Naive thymus-derived CD4-positive, alpha-beta T cell (primary cell): Measurements from ENCODE around the gene IGFLR1. TPM values are rescaled to one million over a fixed set of nuclear protein-coding genes. Genes with fewer than 3 reads are reported as not detected.

Experiments used
- ATAC-seq: fragments of 150-1000 bp; cut with Tn5 transposase; 2 replicates; pipeline ENCODE4 v1.10.0; 2021; ENCODE audit warnings: mild to moderate bottlenecking, moderate library complexity
- CTCF ChIA-PET: fragments of 350-600 bp; sonication (Branson Sonifier 250); formaldehyde crosslinking; loops from one replicate; lab custom pipeline; 2021; ENCODE audit warnings: antibody characterized with exemption; lab: Charles Lee
- POLR2A ChIA-PET: fragments of 350-600 bp; sonication (Branson Sonifier 250); formaldehyde crosslinking; loops from one replicate; lab custom pipeline; 2021; ENCODE audit warnings: antibody characterized with exemption, inconsistent platforms; lab: Charles Lee
- DNase-seq, 9 donors: peaks; one replicate each; pipeline versions ENCODE4 v3.0.0 to v3.0.0-alpha.2; 2020 to 2022; ENCODE audit warnings: mixed read lengths in 1 of 9
- H3K27ac ChIP-seq: one replicate; pipeline ENCODE4 v1.7.0; 2013; ENCODE audit warnings: mild to moderate bottlenecking, low read depth, low read length, moderate library complexity
- H3K27me3 ChIP-seq, 2 donors: one replicate each; pipeline ENCODE4 v1.7.0; 2013; ENCODE audit warnings: low read length in 2 of 2, mild to moderate bottlenecking in 2 of 2, moderate library complexity in 2 of 2; ENCODE audit not compliant: control insufficient read depth in 2 of 2, insufficient read depth in 2 of 2
- H3K36me3 ChIP-seq, 3 experiments: 1 replicate in 2 of 3; 2 replicates in 1 of 3; pipeline ENCODE4 v1.7.0; 2013; ENCODE audit warnings: low read length in 3 of 3, mild to moderate bottlenecking in 3 of 3, moderate library complexity in 1 of 3; ENCODE audit not compliant: insufficient read depth in 3 of 3, control insufficient read depth in 2 of 3
- H3K4me1 ChIP-seq, 2 donors: one replicate each; pipeline ENCODE4 v1.7.0; 2013; ENCODE audit warnings: low read length in 2 of 2, mild to moderate bottlenecking in 2 of 2, moderate library complexity in 1 of 2; ENCODE audit not compliant: control insufficient read depth in 2 of 2, insufficient read depth in 2 of 2
- H3K4me3 ChIP-seq: 2 replicates; pipeline ENCODE4 v1.7.0; 2013; ENCODE audit warnings: mild to moderate bottlenecking, low read length
- H3K9me3 ChIP-seq, 3 experiments: 1 replicate in 2 of 3; 2 replicates in 1 of 3; pipeline ENCODE4 v1.7.0; 2013; ENCODE audit warnings: low read length in 3 of 3; ENCODE audit not compliant: control insufficient read depth in 2 of 3
- H3K27ac Mint-ChIP-seq, 9 donors: one replicate each; pipeline ENCODE4 v1.8.0; 2020 to 2022; ENCODE audit warnings: mixed read lengths in 9 of 9, mild to moderate bottlenecking in 8 of 9, moderate library complexity in 5 of 9, inconsistent platforms in 2 of 9
- H3K27me3 Mint-ChIP-seq, 5 donors: one replicate each; pipeline ENCODE4 v1.8.0; 2021 to 2022; ENCODE audit warnings: mixed read lengths in 5 of 5, mild to moderate bottlenecking in 1 of 5
- H3K36me3 Mint-ChIP-seq, 5 donors: one replicate each; pipeline ENCODE4 v1.8.0; 2020 to 2022; ENCODE audit warnings: mixed read lengths in 5 of 5, mild to moderate bottlenecking in 3 of 5, inconsistent platforms in 1 of 5
- H3K4me1 Mint-ChIP-seq, 7 donors: one replicate each; pipeline ENCODE4 v1.8.0; 2020 to 2022; ENCODE audit warnings: mixed read lengths in 7 of 7, mild to moderate bottlenecking in 3 of 7, inconsistent platforms in 1 of 7
- H3K4me3 Mint-ChIP-seq, 10 donors: one replicate each; pipeline ENCODE4 v1.8.0; 2020 to 2022; ENCODE audit warnings: mild to moderate bottlenecking in 10 of 10, mixed read lengths in 10 of 10, moderate library complexity in 6 of 10, inconsistent platforms in 2 of 10
- H3K9me3 Mint-ChIP-seq, 11 donors: one replicate each; pipeline ENCODE4 v1.8.0; 2020 to 2022; ENCODE audit warnings: mixed read lengths in 11 of 11, mild to moderate bottlenecking in 4 of 11, inconsistent platforms in 1 of 11, moderate library complexity in 1 of 11
- intact Hi-C, 2 donors: fragments of 100-400 bp; cut with micrococcal nuclease; formaldehyde crosslinking; loops; one replicate each; pipeline ENCODE4 v1.15.1; 2023
- polyA plus RNA-seq, 2 donors: library from polyadenylated mRNA; unstranded; fragments of 300-500 nt; fragmentation: Illumina TruSeq; gene quantifications; one replicate each; pipeline ENCODE4 v1.2.3, GENCODE V29; 2021
- total RNA-seq, 6 experiments: library from RNA in 5 of 6; stranded (reverse) in 5 of 6; gene quantifications; 1 replicate in 5 of 6; 2 replicates in 1 of 6; pipeline ENCODE4 v1.2.3 and lab custom pipeline; 2021 to 2026

IGFLR1 gene
- total and polyA plus RNA-seq, 7 experiments from 2014 or later: 61.4 to 113 (median 99.5) TPM

GRCh38 chr19:35738021-35738886 is 4.0 kb downstream of the IGFLR1 start:
- no peak overlapping the region for H3K4me3 ChIP-seq
- peaks cover 16 to 17% of the 10 kb centered on the region in 2 donors for H3K4me1 ChIP-seq

GRCh38 chr19:35736913-35737886 is 5.1 kb downstream of the IGFLR1 start:
- no peaks in the 10 kb centered on the region for H3K9me3 Mint-ChIP-seq
- H3K36me3 ChIP-seq: peaks cover 0 to 72% (median 4%) of the 10 kb centered on the region in 3 experiments
- H3K27ac Mint-ChIP-seq: peak overlapping the region in 8 of 9 donors; percentile 28 to 80 (median 62)
- H3K27me3 Mint-ChIP-seq: no peaks in the 10 kb centered on the region
- no peaks in the 10 kb centered on the region for H3K27me3 ChIP-seq
- H3K4me1 Mint-ChIP-seq: peaks cover 26 to 47% (median 28%) of the 10 kb centered on the region in 7 donors
- H3K9me3 ChIP-seq: no peaks in the 10 kb centered on the region
- intact Hi-C loops: loop anchor here in 1 of 2 donors (1.0 kb wide), 1 partner anchor 15 kb away; no protein-coding TSS in a partner anchor
- peaks cover 1 to 22% (median 6%) of the 10 kb centered on the region in 5 donors for H3K36me3 Mint-ChIP-seq
- H3K4me3 ChIP-seq: no peak overlapping the region
- DNase-seq: peak in 3 of 9 donors; percentile 27 to 44 (median 36)
- H3K4me3 Mint-ChIP-seq: peak overlapping the region in 5 of 10 donors; percentile 44 to 77 (median 60)
- peaks cover 8 to 10% of the 10 kb centered on the region in 2 donors for H3K4me1 ChIP-seq
- ChIA-PET CTCF (interaction anchor here (0.8 to 1.6 kb wide), 6 partner anchors 10 to 44 kb away, joined by 3 to 7 read pairs (median 4); partner anchors contain the start of gene LIN37), POLR2A (interaction anchor here (0.6 to 1.5 kb wide), 4 partner anchors 9 to 89 kb away, joined by 3 to 6 read pairs (median 6); partner anchors contain the start of genes COX6B1 and KMT2B)
- peak overlapping the region; percentile 54 for H3K27ac ChIP-seq
- no peak for ATAC-seq

More at GRCh38 chr19:35738021-35738886, 4.0 kb downstream of the IGFLR1 start:
- H3K9me3 Mint-ChIP-seq: no peaks in the 10 kb centered on the region
- intact Hi-C loops: no loop called here
- H3K4me3 Mint-ChIP-seq: peak overlapping the region in 4 of 10 donors; percentile 0 to 89 (median 54)
- no peaks in the 10 kb centered on the region for H3K27me3 Mint-ChIP-seq
- Histone ChIP-seq H3K36me3 (peaks cover 0 to 63% (median 4%) of the 10 kb centered on the region in 3 experiments), H3K9me3 (no peaks in the 10 kb centered on the region), H3K27ac (peak overlapping the region; percentile 54), H3K27me3 (no peaks in the 10 kb centered on the region)
- CTCF ChIA-PET: interaction anchor here (0.5 to 1.6 kb wide), 4 partner anchors 11 to 77 kb away, joined by 3 to 7 read pairs (median 6); no protein-coding TSS in a partner anchor
- H3K27ac Mint-ChIP-seq: peak overlapping the region in 3 of 9 donors; percentile 36 to 61 (median 39)
- ATAC-seq: no peak
- H3K36me3 Mint-ChIP-seq: peaks cover 6 to 29% (median 10%) of the 10 kb centered on the region in 5 donors
- peaks cover 32 to 56% (median 35%) of the 10 kb centered on the region in 7 donors for H3K4me1 Mint-ChIP-seq
- POLR2A ChIA-PET: interaction anchor here (0.6 to 2.4 kb wide), 4 partner anchors 10 to 159 kb away, joined by 3 to 12 read pairs (median 6); partner anchors contain the start of genes KMT2B and LIN37
- DNase-seq: no peak

- no peaks in the 10 kb centered on the region for H3K27me3 Mint-ChIP-seq
- H3K9me3 Mint-ChIP-seq: no peaks in the 10 kb centered on the region
- Histone ChIP-seq H3K4me3 (no peak overlapping the region), H3K27ac (no peak overlapping the region), H3K27me3 (no peaks in the 10 kb centered on the region), H3K36me3 (peaks cover 4 to 92% (median 8%) of the 10 kb centered on the region in 3 experiments), H3K4me1 (peaks cover 2 to 4% of the 10 kb centered on the region in 2 donors), H3K9me3 (no peaks in the 10 kb centered on the region)
- peaks cover 23 to 38% (median 31%) of the 10 kb centered on the region in 7 donors for H3K4me1 Mint-ChIP-seq
- H3K36me3 Mint-ChIP-seq: peaks cover 6 to 32% (median 16%) of the 10 kb centered on the region in 5 donors
- peak overlapping the region in 5 of 9 donors; percentile 45 to 81 (median 77) for H3K27ac Mint-ChIP-seq
- ATAC-seq: no peak
- DNase-seq: no peak
- intact Hi-C loops: no loop called here
- ChIA-PET POLR2A (interaction anchor here (1.3 kb wide), 1 partner anchor 10 kb away, joined by 5 read pairs; no protein-coding TSS in a partner anchor), CTCF (no interaction called here)
- H3K4me3 Mint-ChIP-seq: no peak overlapping the region
Measured at GRCh38 chr19:35734889-35735288, 7.4 kb downstream of the IGFLR1 start.

DNA sequence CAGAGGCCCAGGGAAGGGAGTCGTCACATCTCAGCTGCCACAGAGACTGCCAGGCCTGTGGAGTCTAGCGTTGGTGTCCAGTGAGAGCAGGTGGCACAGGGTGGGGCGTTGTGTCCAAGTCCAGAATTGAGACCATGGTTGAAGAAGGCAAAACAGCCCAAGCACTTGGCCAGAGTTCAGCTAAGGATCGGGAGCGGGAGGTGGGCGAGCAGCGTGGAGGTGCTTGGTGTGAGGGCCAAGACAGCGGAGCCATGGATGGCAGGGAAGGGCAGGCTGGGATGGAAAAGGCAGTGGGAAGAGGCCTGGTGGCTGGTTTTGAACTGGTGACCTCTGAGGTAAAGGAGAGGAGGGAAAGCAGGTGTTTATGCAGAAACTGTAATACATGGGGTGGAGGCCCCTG is 8.0 kb downstream of the IGFLR1 start:
- CTCF ChIA-PET: no interaction called here
- Mint-ChIP-seq H3K27me3 (no peaks in the 10 kb centered on the region), H3K9me3 (no peaks in the 10 kb centered on the region), H3K27ac (peak overlapping the region in 7 of 9 donors; percentile 42 to 81 (median 70)), H3K36me3 (peaks cover 6 to 36% (median 16%) of the 10 kb centered on the region in 5 donors), H3K4me1 (peaks cover 18 to 38% (median 30%) of the 10 kb centered on the region in 7 donors), H3K4me3 (no peak overlapping the region)
- Histone ChIP-seq H3K36me3 (peaks cover 4 to 93% (median 8%) of the 10 kb centered on the region in 3 experiments), H3K9me3 (no peaks in the 10 kb centered on the region), H3K27ac (no peak overlapping the region), H3K27me3 (no peaks in the 10 kb centered on the region), H3K4me1 (no peaks in the 10 kb centered on the region), H3K4me3 (no peak overlapping the region)
- POLR2A ChIA-PET: interaction anchor here (0.7 to 1.3 kb wide), 3 partner anchors 10 to 12 kb away, joined by 3 to 5 read pairs (median 3); partner anchors contain the start of genes PSENEN and U2AF1L4
- ATAC-seq (no peak), DNase-seq (no peak)
- intact Hi-C loops: no loop called here

- H3K9me3 Mint-ChIP-seq: no peaks in the 10 kb centered on the region
- POLR2A ChIA-PET: interaction anchor here (0.7 to 1.4 kb wide), 3 partner anchors 11 to 15 kb away, joined by 3 to 4 read pairs (median 3); partner anchors contain the start of genes PSENEN and U2AF1L4
- H3K36me3 Mint-ChIP-seq: peaks cover 6 to 36% (median 16%) of the 10 kb centered on the region in 5 donors
- no peak overlapping the region for H3K4me3 ChIP-seq
- no peaks in the 10 kb centered on the region for H3K9me3 ChIP-seq
- intact Hi-C loops: no loop called here
- H3K27me3 ChIP-seq: no peaks in the 10 kb centered on the region
- CTCF ChIA-PET: no interaction called here
- DNase-seq (no peak), ATAC-seq (no peak)
- H3K4me1 ChIP-seq: no peaks in the 10 kb centered on the region
- no peaks in the 10 kb centered on the region for H3K27me3 Mint-ChIP-seq
- peak overlapping the region in 6 of 9 donors; percentile 28 to 81 (median 61) for H3K27ac Mint-ChIP-seq
- no peak overlapping the region for H3K27ac ChIP-seq
- H3K36me3 ChIP-seq: peaks cover 4 to 93% (median 8%) of the 10 kb centered on the region in 3 experiments
- H3K4me1 Mint-ChIP-seq: peaks cover 16 to 38% (median 23%) of the 10 kb centered on the region in 7 donors
- no peak overlapping the region for H3K4me3 Mint-ChIP-seq
Measured at GRCh38 chr19:35733180-35734125, 8.8 kb downstream of the IGFLR1 start.
